K562 (cell line): ENCODE data around the gene CNOT10. TPM values are rescaled to one million over a fixed set of nuclear protein-coding genes. Genes with fewer than 3 reads are reported as not detected.

ENCODE experiments used
- ADNP ChIP-seq: fragments of 200-800 bp; sonication (Bioruptor generic); IDR thresholded peaks from 2 replicates; pipeline ENCODE4 v1.6.1; 2016; ENCODE audit warnings: missing genetic modification characterization, missing compliant biosample characterization
- CBFB ChIP-seq: sonication (generic); formaldehyde crosslinking; IDR thresholded peaks from 2 replicates; pipeline ENCODE4 v1.4.0; 2020; ENCODE audit warnings: mild to moderate bottlenecking, missing genetic modification reagents
- E4F1 ChIP-seq: fragments of 250-450 bp; sonication (Bioruptor Pico); IDR thresholded peaks from 2 replicates; pipeline ENCODE4 v1.5.0; 2021; ENCODE audit warnings: mild to moderate bottlenecking, borderline replicate concordance
- GABPB2 ChIP-seq: fragments of 250-450 bp; sonication (Bioruptor Pico); conservative IDR thresholded peaks from 2 replicates; pipeline ENCODE4 v1.5.1; 2021; ENCODE audit warnings: mild to moderate bottlenecking
- GATAD2A ChIP-seq: fragments of 450-650 bp; IDR thresholded peaks from 2 replicates; pipeline ENCODE4 v1.6.1; 2017
- KAT2B ChIP-seq: IDR thresholded peaks from one replicate; pipeline ENCODE4 v1.6.1; 2012; ENCODE audit warnings: low read depth, mild to moderate bottlenecking, control low read depth, inconsistent platforms, low read length, moderate library complexity
- MEF2A ChIP-seq: IDR thresholded peaks from 2 replicates; pipeline ENCODE4 v1.6.1; 2011; ENCODE audit warnings: low read depth, mild to moderate bottlenecking, low read length, moderate library complexity; ENCODE audit not compliant: control insufficient read depth
- MIER1 ChIP-seq: fragments of 450-650 bp; IDR thresholded peaks from 2 replicates; pipeline ENCODE4 v1.6.1; 2016; ENCODE audit warnings: antibody characterized with exemption, mild to moderate bottlenecking, low read depth
- MLLT1 ChIP-seq, 2 experiments: fragments of 450-650 bp; IDR thresholded peaks; 2 replicates each; pipeline ENCODE4 v1.6.1; 2016
- POLR3A ChIP-seq: IDR thresholded peaks from 2 replicates; pipeline ENCODE4 v1.6.1; 2011; ENCODE audit warnings: borderline replicate concordance, mild to moderate bottlenecking, moderate library complexity; ENCODE audit not compliant: insufficient read length, insufficient read depth; ENCODE audit errors: extremely low read depth
- RBM17 ChIP-seq: fragments of 200-400 bp; formaldehyde crosslinking; IDR thresholded peaks from 2 replicates; pipeline ENCODE4 v1.6.1; 2017; ENCODE audit warnings: low read depth, mild to moderate bottlenecking, low read length, borderline replicate concordance
- TAF7 ChIP-seq: fragments of 450-650 bp; IDR thresholded peaks from 2 replicates; pipeline ENCODE4 v1.6.1; 2016; ENCODE audit warnings: missing genetic modification characterization, missing compliant biosample characterization
- TAL1 ChIP-seq: fragments of 450-650 bp; IDR thresholded peaks from 2 replicates; pipeline ENCODE4 v1.6.1; 2016; ENCODE audit warnings: mild to moderate bottlenecking
- ZBTB26 ChIP-seq: fragments of 450-650 bp; formaldehyde crosslinking; IDR thresholded peaks from 2 replicates; pipeline ENCODE4 v1.4.0; 2022; ENCODE audit warnings: missing genetic modification characterization
- ZFP91 ChIP-seq: sonication (generic); formaldehyde crosslinking; IDR thresholded peaks from 2 replicates; pipeline ENCODE4 v1.8.0; 2022; ENCODE audit warnings: mild to moderate bottlenecking, missing genetic modification reagents
- ZNF282 ChIP-seq: sonication (generic); formaldehyde crosslinking; IDR thresholded peaks from 2 replicates; pipeline ENCODE4 v1.8.1; 2023; ENCODE audit warnings: missing genetic modification reagents
- ZNF316 ChIP-seq: fragments of 450-650 bp; IDR thresholded peaks from 2 replicates; pipeline ENCODE4 v1.6.1; 2016
- ZNF551 ChIP-seq: fragments of 250-450 bp; sonication (Bioruptor Pico); IDR thresholded peaks from 2 replicates; pipeline ENCODE4 v1.5.0; 2021; ENCODE audit warnings: mild to moderate bottlenecking, moderate library complexity
- ZNF717 ChIP-seq: fragments of 250-450 bp; sonication (Bioruptor Pico); IDR thresholded peaks from 2 replicates; pipeline ENCODE4 v1.5.0; 2021
- polyA plus RNA-seq, 8 experiments: library from polyadenylated mRNA; depleted of rRNA in 4 of 8; stranded (reverse) in 5 of 8; unstranded in 3 of 8; fragments of >200 nt; fragmentation: Nextera tagmentation in 2 of 8; fragmentation: Illumina TruSeq in 1 of 8; extraction: Ambion mirVana in 2 of 8; extraction: Trizol in 1 of 8; gene quantifications; 2 replicates each; pipeline versions ENCODE4 v1.2.1 to v1.2.3, GENCODE V29; 2011 to 2014; ENCODE audit warnings: inconsistent platforms in 1 of 8, missing spikeins in 1 of 8
- total RNA-seq, 7 experiments: library from RNA; depleted of rRNA in 6 of 7; stranded (reverse); fragments of >200 nt in 6 of 7; fragmentation: Illumina TruSeq in 2 of 7; extraction: Trizol in 2 of 7; gene quantifications; 2 replicates each; pipeline versions ENCODE4 v1.2.1 to v1.2.3, GENCODE V29; 2011 to 2021; ENCODE audit warnings: low replicate concordance in 1 of 7
- TF ChIP-seq, protein P1 (sequence below), 2 experiments: fragments of 200-800 bp in 1 of 2; sonication (Bioruptor generic) in 1 of 2; sonication (generic) in 1 of 2; formaldehyde crosslinking in 1 of 2; IDR thresholded peaks in 1 of 2; conservative IDR thresholded peaks in 1 of 2; 2 replicates each; pipeline versions ENCODE4 v1.5.0 to v1.6.1; 2016 to 2020; ENCODE audit warnings: missing compliant biosample characterization in 1 of 2, missing genetic modification characterization in 1 of 2, missing genetic modification reagents in 1 of 2

Gene CNOT10
- total and polyA plus RNA-seq, 9 of the 15 experiments (the other 6 are each of a cell fraction or from before 2014, with no cell fraction given): 35.7 to 114 (median 81.9) TPM

- no peak for TF ChIP-seq RBM17
- no peak for TF ChIP-seq GABPB2 (CRISPR knock-in tag)
- TF ChIP-seq CBFB (CRISPR knock-in tag): no peak
- no peak for TF ChIP-seq ZNF717
- no peak for TF ChIP-seq ZFP91 (CRISPR knock-in tag)
- no peak for TF ChIP-seq POLR3A
- 0 out of 2 replicates have a peak, but pooled peaks have one; percentile 47 for TF ChIP-seq TAF7 (tag)
- no peak for TF ChIP-seq E4F1
- no peak for TF ChIP-seq KAT2B
- TF ChIP-seq ZNF551 (CRISPR knock-in tag): 0 out of 2 replicates have a peak, but pooled peaks have one; percentile 4
- no peak for TF ChIP-seq MIER1
- TF ChIP-seq TAL1: no peak
- TF ChIP-seq ZBTB26 (CRISPR knock-in tag): no peak
- peak; percentile 98 for TF ChIP-seq ZNF316
- TF ChIP-seq ADNP (tag): no peak
- TF ChIP-seq, protein P1, sequence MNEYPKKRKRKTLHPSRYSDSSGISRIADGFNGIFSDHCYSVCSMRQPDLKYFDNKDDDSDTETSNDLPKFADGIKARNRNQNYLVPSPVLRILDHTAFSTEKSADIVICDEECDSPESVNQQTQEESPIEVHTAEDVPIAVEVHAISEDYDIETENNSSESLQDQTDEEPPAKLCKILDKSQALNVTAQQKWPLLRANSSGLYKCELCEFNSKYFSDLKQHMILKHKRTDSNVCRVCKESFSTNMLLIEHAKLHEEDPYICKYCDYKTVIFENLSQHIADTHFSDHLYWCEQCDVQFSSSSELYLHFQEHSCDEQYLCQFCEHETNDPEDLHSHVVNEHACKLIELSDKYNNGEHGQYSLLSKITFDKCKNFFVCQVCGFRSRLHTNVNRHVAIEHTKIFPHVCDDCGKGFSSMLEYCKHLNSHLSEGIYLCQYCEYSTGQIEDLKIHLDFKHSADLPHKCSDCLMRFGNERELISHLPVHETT (CRISPR knock-in tag; conservative IDR thresholded peaks at IDR 0.05 in 1 of 2, IDR thresholded peaks at IDR 0.05 in 1 of 2): no peak; a peak in 1 of 4 replicates
- no peak for TF ChIP-seq GATAD2A
- peak; percentile 92; the same call in 1 of the 2 replicates for TF ChIP-seq MEF2A
- 0 out of 4 replicates have a peak, but pooled peaks of 1 of the 2 experiments have one; percentile 33 for TF ChIP-seq MLLT1 (IDR thresholded peaks at IDR 0.05)
- no peak for TF ChIP-seq ZNF282
These were observed 774 bp upstream of the CNOT10 start (continued) for GRCh38 chr3:32684029-32684799.
